Heart right ventricle (tissue), 16 donors: ENCODE results near the gene GNL2. TPM values are rescaled to one million over a fixed set of nuclear protein-coding genes. Genes with fewer than 3 reads are reported as not detected.

ENCODE experiments used
- ATAC-seq, 8 donors: fragments of 200-7000 bp; cut with Tn5 transposase; one replicate each; pipeline ENCODE4 v1.9.1; 2020; ENCODE audit warnings: mild to moderate bottlenecking in 8 of 8, moderate library complexity in 8 of 8, moderate number of reproducible peaks in 1 of 8
- DNase-seq, 2 donors: peaks; one replicate each; pipeline ENCODE4 v3.0.0-alpha.2; 2020
- H3K27ac ChIP-seq, 10 donors: fragments of 200-600 bp; sonication (generic) in 2 of 10; one replicate each; pipeline versions ENCODE4 v1.5.0 to v1.8.0; 2020 to 2022; ENCODE audit warnings: mild to moderate bottlenecking in 3 of 10
- H3K27me3 ChIP-seq, 7 donors: fragments of 200-600 bp; one replicate each; pipeline ENCODE4 v1.8.0; 2021 to 2022; ENCODE audit warnings: mild to moderate bottlenecking in 2 of 7
- H3K36me3 ChIP-seq, 9 donors: fragments of 200-600 bp; sonication (generic) in 1 of 9; one replicate each; pipeline versions ENCODE4 v1.5.0 to v1.8.0; 2020 to 2022; ENCODE audit warnings: mild to moderate bottlenecking in 2 of 9
- H3K4me1 ChIP-seq, 9 donors: fragments of 200-600 bp; sonication (generic) in 1 of 9; one replicate each; pipeline versions ENCODE4 v1.5.0 to v1.8.0; 2020 to 2022; ENCODE audit warnings: mild to moderate bottlenecking in 4 of 9
- H3K4me3 ChIP-seq, 10 donors: fragments of 200-600 bp; sonication (generic) in 2 of 10; one replicate each; pipeline versions ENCODE4 v1.5.0 to v1.8.0; 2020 to 2022; ENCODE audit warnings: mild to moderate bottlenecking in 7 of 10, moderate library complexity in 2 of 10
- H3K9me3 ChIP-seq, 11 donors: fragments of 200-600 bp in 10 of 11; sonication (generic) in 2 of 11; one replicate each; pipeline versions ENCODE4 v1.5.0 to v1.8.0; 2013 to 2022; ENCODE audit warnings: mild to moderate bottlenecking in 2 of 11, control low read depth in 1 of 11, moderate library complexity in 1 of 11
- WGBS, 2 donors: extraction: QIAGEN DNeasy Blood & Tissue Kit; methylation state at CpG; one replicate each; pipeline ENCODE4 v1.1.7; 2013; ENCODE audit warnings: inconsistent platforms in 1 of 2; 5-methylcytosine and 5-hydroxymethylcytosine counted together
- intact Hi-C, 10 donors: fragments of 100-400 bp; cut with DNase I; formaldehyde crosslinking; loops; one replicate each; pipeline versions ENCODE4 v1.11.1 to v1.14.2; 2022
- polyA plus RNA-seq, 2 donors: library from polyadenylated mRNA; stranded (reverse); fragments of 200-250 nt; gene quantifications; one replicate each; pipeline ENCODE4 v1.2.3, GENCODE V29; 2013
- total RNA-seq, 10 donors: library from RNA; stranded (reverse); fragmentation: NEBNext Ultra II Directional in 3 of 10; extraction: Animal tissue kit (Norgen Biotek cat#: 25700) in 3 of 10; gene quantifications; one replicate each; pipeline versions ENCODE4 v1.2.1 to v1.2.4, GENCODE V29; 2021 to 2023
- TF ChIP-seq, protein P1 (sequence below), 9 donors: fragments of 200-600 bp; sonication (generic) in 2 of 9; IDR thresholded peaks; one replicate each; pipeline versions ENCODE4 v1.5.0 to v1.8.0; 2021 to 2022; ENCODE audit warnings: antibody characterized with exemption in 9 of 9, mild to moderate bottlenecking in 5 of 9, moderate library complexity in 1 of 9
- donor health status: Arrhythmogenic right ventricular cardiomyopathy.
- donor health status: ischemic (EF 13 %, LVEDD 7.1; RV severe dilation, severe dysfunction).
- donor health status: healthy with polysubstance abuse.
- donor health status: DM: no; HTN: yes; CAD: no.
- donor health status: DM: no; HTN: no; CAD: no.
- donor health status: ischemic (EF 25% LVEDD 6.9; RV normal size, moderate dysfunction).
- donor health status: ischemic (EF 25% LVEDD 5.7; RV mildly dilated, moderate dysfunction).
- donor health status: healthy.
- donor health status: DM: yes; HTN: yes; CAD: no.
- donor health status: Ischemic cardiomyopathy.
- donor health status: ischemic (EF 35%, LVEDD 5.7; RV mildly dilated, moderate dysfunction).
- donor health status: nonischemic (EF 11% LVEDD 7.7; RV severe dilation, severe dysfunction).
- donor health status: DM: yes; HTN: yes; CAD: no.
- donor health status: PGD.
- donor health status: ischemic (EF 29% LVEDD 5.4; RV normal size, mild dysfunction).
- donor health status: nonischemic (EF 23%, LVEDD 6.1; RV moderate dilation, normal function).

The GNL2 gene
- total and polyA plus RNA-seq, 12 donors: 20.2 to 196 (median 23.1) TPM

DNA sequence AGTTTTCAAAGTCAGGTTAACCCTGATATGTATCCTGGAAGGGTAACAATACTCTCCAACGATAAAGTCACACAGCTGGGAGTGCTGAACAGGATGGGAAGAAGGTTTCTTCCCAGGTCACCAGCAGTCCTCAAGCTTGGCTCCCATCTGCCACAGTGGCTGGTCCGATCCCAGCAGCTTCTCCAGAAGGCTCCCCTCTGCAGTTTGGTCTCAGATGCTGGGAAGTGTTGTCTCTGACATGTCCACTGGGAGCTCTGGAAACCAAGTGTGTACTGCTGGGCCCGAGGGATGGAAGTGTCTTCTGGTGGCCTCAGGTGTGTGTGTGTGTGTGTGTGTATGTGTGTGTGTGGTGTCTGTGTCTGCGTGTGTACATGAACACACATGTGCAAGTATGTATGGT lies 16.4 kb upstream of the GNL2 start:
- no peak for ATAC-seq
- peaks cover 0 to 68% (median 47%) of the 10 kb centered on the region in 7 donors for H3K27me3 ChIP-seq
- intact Hi-C loops: no loop called here
- no peak for DNase-seq
- H3K4me3 ChIP-seq: no peak overlapping the region
- no peaks in the 10 kb centered on the region for H3K9me3 ChIP-seq
- no peaks in the 10 kb centered on the region for H3K36me3 ChIP-seq
- no peak overlapping the region for H3K27ac ChIP-seq
- WGBS, 2 donors: 66 to 69% methylated on average over 4 of the region's 4 CpGs
- TF ChIP-seq, protein P1, sequence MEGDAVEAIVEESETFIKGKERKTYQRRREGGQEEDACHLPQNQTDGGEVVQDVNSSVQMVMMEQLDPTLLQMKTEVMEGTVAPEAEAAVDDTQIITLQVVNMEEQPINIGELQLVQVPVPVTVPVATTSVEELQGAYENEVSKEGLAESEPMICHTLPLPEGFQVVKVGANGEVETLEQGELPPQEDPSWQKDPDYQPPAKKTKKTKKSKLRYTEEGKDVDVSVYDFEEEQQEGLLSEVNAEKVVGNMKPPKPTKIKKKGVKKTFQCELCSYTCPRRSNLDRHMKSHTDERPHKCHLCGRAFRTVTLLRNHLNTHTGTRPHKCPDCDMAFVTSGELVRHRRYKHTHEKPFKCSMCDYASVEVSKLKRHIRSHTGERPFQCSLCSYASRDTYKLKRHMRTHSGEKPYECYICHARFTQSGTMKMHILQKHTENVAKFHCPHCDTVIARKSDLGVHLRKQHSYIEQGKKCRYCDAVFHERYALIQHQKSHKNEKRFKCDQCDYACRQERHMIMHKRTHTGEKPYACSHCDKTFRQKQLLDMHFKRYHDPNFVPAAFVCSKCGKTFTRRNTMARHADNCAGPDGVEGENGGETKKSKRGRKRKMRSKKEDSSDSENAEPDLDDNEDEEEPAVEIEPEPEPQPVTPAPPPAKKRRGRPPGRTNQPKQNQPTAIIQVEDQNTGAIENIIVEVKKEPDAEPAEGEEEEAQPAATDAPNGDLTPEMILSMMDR (IDR thresholded peaks at IDR 0.05): no peak
- H3K4me1 ChIP-seq: no peaks in the 10 kb centered on the region

DNA sequence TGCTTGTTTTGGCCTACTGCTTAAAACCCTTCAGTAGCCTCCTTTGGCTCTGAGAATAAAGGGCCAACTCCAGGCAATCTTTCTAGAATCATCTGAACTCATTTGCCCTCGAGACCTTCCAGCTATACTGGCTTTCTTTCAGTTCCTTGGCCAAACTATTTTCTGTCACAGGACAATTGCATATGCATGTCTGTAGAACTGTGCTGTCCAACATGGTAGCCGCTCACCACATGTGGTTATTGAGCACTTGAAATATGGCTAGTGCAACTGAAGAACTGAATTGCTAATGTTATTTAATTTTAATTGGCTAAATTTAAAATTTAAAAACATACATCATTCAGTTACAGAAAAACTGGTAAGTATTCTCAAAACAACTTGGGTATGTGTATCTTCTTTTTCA lies 14.3 kb upstream of the GNL2 start:
- H3K4me3 ChIP-seq: no peak overlapping the region
- no peak overlapping the region for H3K27ac ChIP-seq
- H3K4me1 ChIP-seq: peaks cover 0 to 3% (median 0%) of the 10 kb centered on the region in 9 donors
- no peak for ATAC-seq
- intact Hi-C loops: loop anchor here in 1 of 10 donors (5.0 kb wide), 1 partner anchor 72 kb away; no protein-coding TSS in a partner anchor
- 62 to 66% methylated on average over 2 of the region's 2 CpGs for WGBS, 2 donors
- DNase-seq: no peak
- no peaks in the 10 kb centered on the region for H3K36me3 ChIP-seq
- no peaks in the 10 kb centered on the region for H3K9me3 ChIP-seq
- TF ChIP-seq, protein P1 (IDR thresholded peaks at IDR 0.05): no peak
- peaks cover 0 to 68% (median 39%) of the 10 kb centered on the region in 7 donors for H3K27me3 ChIP-seq

DNA sequence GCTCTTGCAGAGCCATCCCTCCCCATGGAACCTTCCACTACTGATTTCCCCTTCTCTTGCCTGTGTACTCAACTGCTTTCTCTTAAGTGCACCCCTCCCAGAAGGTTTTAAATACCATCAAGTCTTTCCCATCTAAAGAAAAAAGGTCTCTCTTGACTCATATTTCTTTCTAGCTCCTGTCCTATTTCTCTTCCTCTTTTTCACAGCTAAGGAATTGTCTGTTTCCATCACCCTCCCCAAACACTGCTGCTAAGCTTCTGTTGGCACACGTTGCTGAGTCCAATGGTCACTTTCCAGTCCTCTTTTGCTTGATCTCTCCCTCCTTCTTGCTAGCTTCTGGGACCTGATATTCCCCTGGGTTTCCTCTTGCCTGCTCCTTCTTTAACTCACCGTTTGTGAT lies 13.3 kb upstream of the GNL2 start:
- Histone ChIP-seq H3K36me3 (no peaks in the 10 kb centered on the region), H3K4me3 (no peak overlapping the region), H3K4me1 (peaks cover 0 to 3% (median 0%) of the 10 kb centered on the region in 9 donors), H3K9me3 (no peaks in the 10 kb centered on the region), H3K27me3 (peaks cover 0 to 64% (median 29%) of the 10 kb centered on the region in 7 donors), H3K27ac (no peak overlapping the region)
- DNase-seq: no peak
- intact Hi-C loops: loop anchor here in 1 of 10 donors (5.0 kb wide), 1 partner anchor 73 kb away; no protein-coding TSS in a partner anchor
- no peak for ATAC-seq
- TF ChIP-seq, protein P1 (IDR thresholded peaks at IDR 0.05): no peak
- 19 to 30% methylated on average over 2 of the region's 2 CpGs for WGBS, 2 donors

DNA sequence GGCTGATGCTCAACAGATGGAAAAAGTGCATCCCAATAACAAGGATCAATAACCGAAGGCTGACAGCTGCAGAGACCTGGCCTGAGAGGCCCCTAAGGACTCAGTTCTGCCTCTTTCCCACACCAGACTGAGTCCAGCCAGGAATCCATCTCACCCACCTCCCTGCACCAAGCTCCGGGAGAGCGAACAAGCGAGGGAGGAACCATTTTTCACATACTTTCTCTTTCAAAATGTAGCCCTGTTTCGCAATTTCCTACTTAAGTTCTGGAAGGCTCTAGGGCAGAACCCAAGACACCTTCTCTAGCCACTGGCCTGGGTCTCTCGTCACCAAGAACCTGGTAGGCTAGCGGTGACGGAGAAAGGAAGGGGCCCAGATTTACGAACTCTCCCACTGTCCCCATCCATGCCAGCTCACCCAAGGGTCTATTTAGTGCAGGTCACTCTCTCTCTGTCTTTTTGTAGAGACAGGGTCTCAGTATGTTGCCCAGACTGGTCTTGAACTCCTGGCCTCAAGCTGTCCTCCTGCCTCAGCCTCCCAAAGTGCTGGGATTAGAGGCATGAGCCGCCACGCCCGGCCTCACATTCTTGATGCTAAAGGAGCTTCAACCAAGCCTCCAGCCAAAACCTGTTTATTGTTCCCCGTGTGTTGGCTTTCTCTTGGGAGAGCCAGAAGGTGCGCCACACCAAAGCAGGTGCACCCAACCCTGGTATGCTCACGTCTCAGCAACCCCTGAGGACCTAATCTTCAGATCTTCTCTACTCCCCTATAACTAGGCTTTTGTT lies 10.9 kb upstream of the GNL2 start:
- H3K36me3 ChIP-seq: no peaks in the 10 kb centered on the region
- DNase-seq: no peak
- no peaks in the 10 kb centered on the region for H3K9me3 ChIP-seq
- H3K27me3 ChIP-seq: peaks cover 0 to 64% (median 15%) of the 10 kb centered on the region in 7 donors
- H3K4me3 ChIP-seq: peak overlapping the region in 1 of 10 donors; percentile 30
- ATAC-seq: peak in 1 of 8 donors; percentile 25
- TF ChIP-seq, protein P1 (IDR thresholded peaks at IDR 0.05): no peak
- peak overlapping the region in 1 of 10 donors; percentile 50 for H3K27ac ChIP-seq
- 78 to 83% methylated on average over 15 of the region's 15 CpGs for WGBS, 2 donors
- intact Hi-C loops: loop anchor here in 1 of 10 donors (5.0 kb wide), 1 partner anchor 76 kb away; no protein-coding TSS in a partner anchor
- peaks cover 0 to 7% (median 0%) of the 10 kb centered on the region in 9 donors for H3K4me1 ChIP-seq
